Myocyte (in vitro differentiated cells): ENCODE measurements around the gene PCNX1. TPM values are rescaled to one million over a fixed set of nuclear protein-coding genes. Genes with fewer than 3 reads are reported as not detected.
"Not testable (repeated sequence)": the region's sequence is repeated elsewhere in the genome, so short reads cannot be mapped to it uniquely, and the experiment has no call there.

Experiments
- DNase-seq: peaks from one replicate; pipeline ENCODE4 v3.0.0-alpha.2; 2012; ENCODE audit warnings: low read depth
- total RNA-seq: library from RNA; depleted of rRNA; stranded (reverse); fragments of >200 nt; gene quantifications from 2 replicates; pipeline ENCODE4 v1.2.3, GENCODE V29; 2014

Gene PCNX1
- total RNA-seq, 1 donor from 2014 or later = 42.1 TPM

DNA sequence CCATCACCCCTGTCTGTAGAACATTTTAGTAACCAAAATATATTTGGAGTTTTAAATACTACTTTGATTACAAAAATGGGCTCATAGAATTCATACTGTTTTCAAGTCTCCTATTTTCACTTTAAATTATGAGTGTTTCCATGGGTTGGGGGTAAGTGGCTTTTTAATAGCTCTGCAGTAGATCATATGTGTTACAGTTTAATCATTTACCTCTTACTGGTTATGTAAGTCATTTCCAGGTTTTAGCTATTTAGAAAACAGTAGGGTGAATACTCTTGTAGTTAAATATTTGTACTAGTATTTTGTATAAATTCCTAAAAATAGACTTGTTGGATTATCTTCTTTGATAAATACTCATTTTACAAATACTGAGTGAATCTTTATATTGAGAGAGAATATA, 8.2 kb downstream of the PCNX1 start:
- DNase-seq = no peak

DNA sequence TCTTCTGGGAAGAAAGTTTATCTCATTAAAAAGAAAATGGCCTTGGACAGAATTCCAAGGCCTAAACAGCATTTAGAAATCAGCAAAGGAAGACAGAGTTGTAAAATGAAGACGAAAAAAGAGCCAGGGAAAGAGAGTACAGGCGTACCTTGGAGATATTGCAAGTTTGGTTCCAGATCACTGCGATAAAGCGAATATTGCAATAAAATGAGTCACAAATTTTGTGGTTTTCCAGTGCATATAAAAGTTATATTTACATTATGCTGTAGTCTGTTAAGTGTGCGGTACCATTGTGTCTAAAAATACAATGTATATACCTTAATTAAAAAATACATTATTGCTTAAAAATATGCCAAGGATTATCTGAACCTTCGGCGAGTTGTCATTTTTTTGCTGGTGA, 9.0 kb downstream of the PCNX1 start:
- DNase-seq = no peak

DNA sequence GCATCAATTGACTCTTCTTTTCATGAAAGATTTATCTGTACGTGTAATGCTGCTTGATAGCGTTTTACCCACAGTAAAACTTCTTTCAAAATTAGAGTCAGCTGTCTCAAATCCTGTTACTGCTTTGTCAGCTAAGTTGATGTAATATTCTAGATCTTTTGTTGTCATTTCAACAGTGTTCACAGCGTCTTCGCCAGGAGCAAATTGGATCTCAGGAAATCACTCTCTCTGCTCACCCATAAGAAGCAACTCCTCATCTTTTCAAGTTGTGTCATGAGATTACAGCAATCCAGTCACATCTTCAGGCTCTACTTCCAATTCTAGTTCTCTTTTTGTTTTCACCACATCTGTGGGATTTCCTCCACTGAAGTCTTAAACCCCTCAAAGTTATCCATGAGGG, 9.5 kb downstream of the PCNX1 start:
- no peak for DNase-seq

- no peak for DNase-seq
These were observed 10.4 kb downstream of the PCNX1 start for GRCh38 chr14:70917633-70918032.

GRCh38 chr14:70919774-70920173, 12.5 kb downstream of the PCNX1 start:
- DNase-seq = peak; percentile 32

- no peak for DNase-seq
These were observed 13.3 kb downstream of the PCNX1 start for GRCh38 chr14:70920608-70921007.

DNA sequence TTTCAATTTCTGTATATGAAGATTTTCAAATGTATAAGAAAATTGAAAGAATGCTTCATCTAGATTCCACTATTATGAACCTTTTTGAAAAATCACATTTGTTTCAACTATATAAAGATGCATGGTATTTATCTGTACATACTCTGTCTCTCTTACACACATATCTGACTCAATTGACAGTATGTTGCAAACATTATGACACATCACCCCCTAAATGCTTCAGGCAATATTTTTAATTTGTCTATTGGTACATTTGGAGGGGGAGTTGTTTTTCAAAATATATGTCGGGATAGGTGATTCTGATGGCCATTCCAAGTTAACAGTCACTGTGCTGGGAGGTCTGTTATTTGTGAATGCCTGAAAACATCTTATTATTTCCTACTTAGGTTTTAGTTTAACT, 14.4 kb downstream of the PCNX1 start:
- DNase-seq = no peak

DNA sequence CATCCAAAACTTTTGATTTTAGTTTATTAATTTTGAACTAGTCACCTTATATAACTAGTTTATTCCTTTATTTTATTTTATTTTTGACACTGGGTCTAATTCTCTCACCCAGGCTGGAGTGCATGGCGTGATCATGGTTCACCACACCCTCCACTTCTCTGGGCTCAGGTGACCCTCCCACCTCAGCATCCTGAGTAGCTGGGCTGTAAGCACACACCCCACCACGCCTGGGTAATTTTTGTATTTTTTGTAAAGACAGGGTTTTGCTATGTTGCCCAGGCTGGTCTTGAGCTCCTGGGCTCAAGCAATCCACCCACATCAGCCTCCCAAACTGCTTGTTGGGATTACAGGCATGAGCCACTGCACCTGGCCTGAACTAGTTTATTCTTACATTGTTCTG, 17.3 kb downstream of the PCNX1 start:
- no peak for DNase-seq

GRCh38 chr14:70926235-70926830, 19.1 kb downstream of the PCNX1 start:
- DNase-seq = no peak

GRCh38 chr14:70931008-70931407, 23.7 kb downstream of the PCNX1 start:
- DNase-seq = no peak

DNA sequence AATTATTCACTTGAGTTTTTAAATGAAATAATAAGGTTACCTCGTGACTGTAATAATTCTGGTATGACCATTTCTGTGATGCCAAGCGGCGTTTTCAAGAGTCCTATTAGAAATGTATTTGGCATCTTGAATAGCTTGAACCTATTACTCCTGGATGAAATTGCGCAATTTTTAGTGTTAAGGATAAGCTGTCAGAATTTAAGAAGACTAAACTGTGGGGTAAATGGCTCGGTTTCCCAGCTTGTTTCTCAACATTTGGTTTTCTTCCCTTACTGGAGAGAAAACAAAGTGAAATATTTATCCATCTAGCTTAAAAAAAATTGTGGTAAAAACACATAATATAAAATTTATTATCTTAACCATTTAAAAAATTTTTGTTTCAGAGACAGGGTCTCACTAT, 26.8 kb downstream of the PCNX1 start:
- no peak for DNase-seq

- DNase-seq = peak; percentile 63
These were observed 27.4 kb downstream of the PCNX1 start for GRCh38 chr14:70934502-70935134.

GRCh38 chr14:70935135-70935534, 27.9 kb downstream of the PCNX1 start:
- DNase-seq = no peak

DNA sequence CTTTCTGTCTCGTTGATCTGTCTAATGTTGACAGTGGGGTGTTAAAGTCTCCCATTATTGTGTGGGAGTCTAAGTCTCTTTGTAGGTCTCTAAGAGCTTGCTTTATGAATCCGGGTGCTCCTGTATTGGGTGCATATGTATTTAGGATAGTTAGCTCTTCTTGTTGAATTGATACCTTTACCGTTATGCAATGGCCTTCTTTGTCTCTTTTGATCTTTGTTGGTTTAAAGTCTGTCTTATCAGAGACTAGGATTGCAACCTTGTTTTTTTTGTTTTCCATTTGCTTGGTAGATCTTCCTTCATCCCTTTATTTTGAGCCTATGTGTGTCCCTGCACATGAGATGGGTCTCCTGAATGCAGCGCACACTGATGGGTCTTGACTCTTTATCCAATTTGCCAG, 32.4 kb downstream of the PCNX1 start:
- DNase-seq = not testable (repeated sequence)

DNA sequence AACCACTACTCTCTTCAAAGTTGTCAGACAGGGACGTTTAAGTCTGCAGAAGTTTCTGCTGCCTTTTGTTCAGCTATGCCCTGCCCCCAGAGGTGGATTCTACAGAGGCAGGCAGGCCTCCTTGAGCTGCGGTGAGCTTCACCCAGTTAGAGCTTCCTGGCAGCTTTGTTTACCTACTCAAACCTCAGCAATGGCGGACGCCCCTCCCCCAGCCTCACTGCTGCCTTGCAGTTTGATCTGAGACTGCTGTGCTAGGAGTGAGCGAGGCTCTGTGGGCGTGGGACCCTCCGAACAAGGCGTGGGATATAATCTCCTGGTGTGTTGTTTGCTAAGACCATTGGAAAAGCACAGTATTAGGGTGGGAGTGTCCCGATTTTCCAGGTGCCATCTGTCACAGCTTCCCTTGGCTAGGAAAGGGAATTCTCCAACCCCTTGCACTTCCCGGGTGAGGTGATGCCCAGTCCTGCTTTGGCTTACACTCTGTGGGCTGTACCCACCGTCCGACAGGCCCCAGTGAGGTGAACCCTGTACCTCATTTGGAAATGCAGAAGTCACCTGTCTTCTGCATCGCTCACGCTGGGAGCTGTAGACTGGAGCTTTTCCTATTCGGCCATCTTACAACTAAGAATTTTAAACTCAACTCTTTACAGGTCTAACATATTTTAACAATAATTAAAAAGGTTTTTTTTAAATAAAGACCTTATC, 34.5 kb downstream of the PCNX1 start:
- DNase-seq = not testable (repeated sequence)

DNA sequence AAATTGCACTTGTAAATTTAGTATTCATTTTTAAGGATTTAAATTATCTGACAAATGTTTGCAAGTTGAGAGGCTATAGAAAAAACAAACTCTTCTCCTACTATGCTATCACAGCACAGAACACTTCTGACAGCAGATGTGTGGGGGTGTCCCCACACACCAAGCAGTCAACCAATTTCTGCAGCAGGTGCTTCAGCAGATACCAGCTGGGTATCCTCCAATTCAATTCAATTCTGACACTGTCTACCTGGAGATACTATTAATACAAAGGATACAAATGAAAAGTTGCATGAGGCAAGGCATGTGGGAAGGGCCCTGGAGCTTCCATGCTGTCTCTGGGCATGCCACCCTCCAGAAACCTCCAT, 35.1 kb downstream of the PCNX1 start:
- DNase-seq = no peak

GRCh38 chr14:70942721-70943120, 35.5 kb downstream of the PCNX1 start:
- DNase-seq = not testable (repeated sequence)

GRCh38 chr14:70943838-70944237, 36.6 kb downstream of the PCNX1 start:
- no peak for DNase-seq

DNA sequence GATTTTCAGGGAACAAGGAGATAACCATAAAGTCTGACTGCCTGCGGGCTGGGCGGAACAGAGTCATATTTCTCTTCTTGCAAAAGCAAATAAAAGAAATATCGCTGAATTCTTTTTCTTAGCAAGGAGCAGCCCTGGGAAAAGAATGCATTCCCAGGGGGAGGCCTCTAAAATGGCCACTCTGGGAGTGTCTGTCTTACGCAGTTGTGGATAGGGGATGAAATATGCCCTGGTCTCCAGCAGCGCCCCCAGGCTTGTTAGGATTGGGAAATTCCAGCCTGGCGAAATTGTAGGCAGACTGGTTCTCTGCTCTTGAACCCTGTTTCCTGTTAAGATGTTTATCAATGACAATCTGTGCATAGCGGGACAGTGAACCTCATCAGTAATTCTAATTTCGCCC, 40.5 kb downstream of the PCNX1 start:
- no peak for DNase-seq

DNA sequence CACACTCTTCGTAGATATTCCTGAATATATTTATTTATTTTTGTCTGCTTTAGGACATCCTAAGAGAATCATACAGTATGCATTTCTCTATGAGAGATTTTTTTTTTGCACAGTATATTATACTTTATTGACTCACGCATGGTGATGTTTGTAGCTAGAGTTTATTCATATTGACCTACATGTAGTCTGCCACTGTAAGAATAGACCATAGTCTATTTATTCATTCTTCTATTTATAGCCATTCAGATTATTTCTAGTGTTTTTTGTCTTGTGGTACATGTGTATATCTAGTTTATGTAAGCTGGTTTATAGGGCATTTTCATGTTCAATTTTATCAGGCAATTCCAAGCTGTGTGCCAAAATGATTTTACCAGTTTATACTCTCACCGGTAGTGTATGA, 45.2 kb downstream of the PCNX1 start:
- DNase-seq = no peak

GRCh38 chr14:70954068-70954467, 46.8 kb downstream of the PCNX1 start:
- no peak for DNase-seq

DNA sequence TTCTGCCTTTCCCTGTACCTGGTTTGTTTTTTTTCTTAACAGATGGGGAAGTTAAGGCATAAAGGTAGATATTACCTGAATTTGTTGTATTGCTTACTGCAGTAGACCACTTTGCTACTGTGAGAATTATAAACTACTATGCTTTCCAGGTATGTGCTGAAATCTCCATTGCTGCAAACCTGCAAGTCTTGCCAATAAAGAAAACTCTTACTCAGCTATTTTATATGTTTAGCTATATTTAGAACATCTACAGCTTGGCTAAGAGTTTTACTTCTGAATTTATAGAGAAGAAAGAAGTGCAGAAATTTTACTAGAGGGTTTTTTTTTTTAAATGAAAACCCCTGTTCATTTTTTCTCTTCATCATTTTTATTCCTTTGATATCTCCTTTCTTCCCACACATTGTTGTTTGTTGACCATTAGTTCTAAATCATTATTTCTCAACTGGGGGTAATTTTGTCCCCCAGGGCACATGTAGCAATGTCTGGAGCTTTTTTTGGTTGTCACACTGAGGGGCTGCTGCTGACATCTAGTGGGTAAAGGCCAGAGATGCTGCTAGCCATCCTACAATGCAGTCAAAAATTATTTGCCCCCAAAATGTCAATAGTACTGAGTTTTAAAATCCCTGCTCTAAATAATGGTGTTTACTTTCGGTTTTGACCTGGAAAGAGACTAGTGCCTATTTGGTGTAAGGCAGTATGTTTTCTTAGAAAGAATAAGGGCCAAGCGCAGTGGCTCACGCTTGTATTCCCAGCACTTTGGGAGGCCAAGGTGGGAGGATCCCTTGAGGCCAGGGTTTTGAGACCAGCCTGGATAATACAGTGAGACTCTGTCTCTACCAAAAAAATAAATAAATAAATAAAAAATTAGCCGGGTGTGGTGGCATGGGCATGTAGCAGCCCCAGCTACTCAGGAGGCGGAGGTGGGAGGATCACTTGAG, 48.6 kb downstream of the PCNX1 start:
- peak; percentile 51 for DNase-seq
